NCI-H2227 (cell line): Measurements from ENCODE around the gene MKRN2.

Source experiments
- DNase-seq: peaks from one replicate; lab custom pipeline; 2025; ENCODE audit not compliant: unreplicated experiment; lab: John Stamatoyannopoulos, UW

The MKRN2 gene

GRCh38 chr3:12549971-12550760 lies 6.7 kb upstream of the MKRN2 start:
- no peak for DNase-seq

- peak; percentile 72 for DNase-seq
These were observed 2.9 kb upstream of the MKRN2 start for GRCh38 chr3:12553921-12554391.

- DNase-seq = no peak
These were observed 585 bp upstream of the MKRN2 start for GRCh38 chr3:12556314-12556689.

GRCh38 chr3:12557473-12558100 lies 700 bp downstream of the MKRN2 start:
- peak; percentile 9 for DNase-seq

GRCh38 chr3:12558706-12559105 lies 1.8 kb downstream of the MKRN2 start:
- no peak for DNase-seq

- peak; percentile 9 for DNase-seq
These were observed 2.6 kb downstream of the MKRN2 start for GRCh38 chr3:12559520-12559919.

- no peak for DNase-seq
These were observed 3.8 kb downstream of the MKRN2 start for GRCh38 chr3:12560505-12561190.

GRCh38 chr3:12561397-12561796 lies 4.5 kb downstream of the MKRN2 start:
- DNase-seq = no peak

GRCh38 chr3:12562451-12562850 lies 5.6 kb downstream of the MKRN2 start:
- DNase-seq = no peak

GRCh38 chr3:12566976-12567375 lies 10.1 kb downstream of the MKRN2 start:
- no peak for DNase-seq

- DNase-seq = no peak
These were observed 11.9 kb downstream of the MKRN2 start for GRCh38 chr3:12568747-12569146.

- no peak for DNase-seq
These were observed 12.9 kb downstream of the MKRN2 start for GRCh38 chr3:12569836-12570235.

GRCh38 chr3:12571986-12572385 lies 15.1 kb downstream of the MKRN2 start:
- no peak for DNase-seq

GRCh38 chr3:12574131-12574530 lies 17.2 kb downstream of the MKRN2 start:
- DNase-seq = no peak

GRCh38 chr3:12574661-12575060 lies 17.8 kb downstream of the MKRN2 start:
- no peak for DNase-seq

GRCh38 chr3:12577379-12577778 lies 20.5 kb downstream of the MKRN2 start:
- DNase-seq = no peak

GRCh38 chr3:12578742-12579141 lies 21.9 kb downstream of the MKRN2 start:
- DNase-seq = no peak

GRCh38 chr3:12579456-12579855 lies 22.6 kb downstream of the MKRN2 start:
- DNase-seq = no peak

- no peak for DNase-seq
These were observed 23.0 kb downstream of the MKRN2 start for GRCh38 chr3:12579905-12580304.

- DNase-seq = no peak
These were observed 25.8 kb downstream of the MKRN2 start for GRCh38 chr3:12582730-12583129.

- DNase-seq = no peak
These were observed 26.4 kb downstream of the MKRN2 start for GRCh38 chr3:12583280-12583679.

GRCh38 chr3:12584083-12584482 lies 27.2 kb downstream of the MKRN2 start:
- no peak for DNase-seq
